T-helper 2 cell treated with Interferon-gamma antibody and Interleukin-4, amounts not matched to agents 100 ng/mL and 5 ng/mL, for 36 hours (primary cell): ENCODE results near the gene SLC25A38. TPM values are rescaled to one million over a fixed set of nuclear protein-coding genes. Genes with fewer than 3 reads are reported as not detected.
"Not testable (repeated sequence)": the region's sequence is repeated elsewhere in the genome, so short reads cannot be mapped to it uniquely, and the experiment has no call there.

ENCODE experiments used
- intact Hi-C: fragments of 100-400 bp; cut with micrococcal nuclease; formaldehyde crosslinking; loops from one replicate; pipeline ENCODE4 v1.15.1; 2023
- total RNA-seq: library from RNA; stranded (reverse); gene quantifications from 2 replicates; pipeline ENCODE4 v1.2.3, GENCODE V29; 2022

Gene SLC25A38
- 44.2 and 44.3 TPM in 2 replicates for total RNA-seq

GRCh38 chr3:39383045-39383880, at the start of gene SLC25A38:
SLC25A38 (plus strand) TSS chr3:39383370; CDS start chr3:39383725, 355 bp downstream.
- intact Hi-C loops: loop anchor here (2.0 kb wide), 2 partner anchors 22 to 276 kb away; partner anchors contain the start of genes GORASP1 and TTC21A

GRCh38 chr3:39333607-39334006, 49.6 kb upstream of the SLC25A38 start:
- intact Hi-C loops: no loop called here

- intact Hi-C loops: no loop called here
Measured at GRCh38 chr3:39334205-39334604, 49.0 kb upstream of the SLC25A38 start.

- intact Hi-C loops: no loop called here
Measured at GRCh38 chr3:39338201-39338600, 45.0 kb upstream of the SLC25A38 start.

GRCh38 chr3:39339086-39339485, 44.1 kb upstream of the SLC25A38 start:
- intact Hi-C loops: no loop called here

GRCh38 chr3:39343076-39343717, 40.0 kb upstream of the SLC25A38 start:
- intact Hi-C loops: no loop called here

GRCh38 chr3:39343760-39344159, 39.4 kb upstream of the SLC25A38 start:
- intact Hi-C loops: no loop called here

GRCh38 chr3:39344746-39345344, 38.3 kb upstream of the SLC25A38 start:
- intact Hi-C loops: no loop called here

GRCh38 chr3:39346785-39347585, 36.2 kb upstream of the SLC25A38 start:
- intact Hi-C loops: no loop called here

- intact Hi-C loops: no loop called here
Measured at GRCh38 chr3:39347586-39347876, 35.6 kb upstream of the SLC25A38 start.

- intact Hi-C loops: no loop called here
Measured at GRCh38 chr3:39349080-39349479, 34.1 kb upstream of the SLC25A38 start.

GRCh38 chr3:39350714-39351113, 32.5 kb upstream of the SLC25A38 start:
- intact Hi-C loops: no loop called here

GRCh38 chr3:39351134-39351533, 32.0 kb upstream of the SLC25A38 start:
- intact Hi-C loops: not testable (repeated sequence)

GRCh38 chr3:39353168-39353927, 29.8 kb upstream of the SLC25A38 start:
- intact Hi-C loops: not testable (repeated sequence)

- intact Hi-C loops: no loop called here
Measured at GRCh38 chr3:39358333-39358732, 24.8 kb upstream of the SLC25A38 start.

GRCh38 chr3:39361252-39361927, 21.8 kb upstream of the SLC25A38 start:
- intact Hi-C loops: loop anchor here (2.0 kb wide), 3 partner anchors 21 to 45 kb away; partner anchors contain the start of genes CCR8, RPSA and SLC25A38

GRCh38 chr3:39362192-39362591, 21.0 kb upstream of the SLC25A38 start:
- intact Hi-C loops: loop anchor here (1.0 kb wide), 1 partner anchor 16 kb away; no protein-coding TSS in a partner anchor

GRCh38 chr3:39362812-39363211, 20.4 kb upstream of the SLC25A38 start:
- intact Hi-C loops: loop anchor here (1.0 kb wide), 1 partner anchor 15 kb away; no protein-coding TSS in a partner anchor

- intact Hi-C loops: not testable (repeated sequence)
Measured at GRCh38 chr3:39370450-39370849, 12.7 kb upstream of the SLC25A38 start.

- intact Hi-C loops: no loop called here
Measured at GRCh38 chr3:39372833-39373232, 10.3 kb upstream of the SLC25A38 start.
